GM04504 (cell line): ENCODE results near the gene CAMK1D.

Experiments used
- DNase-seq: peaks from one replicate; pipeline ENCODE4 v3.0.0-alpha.2; 2012; ENCODE audit warnings: low read depth

CAMK1D gene

DNA sequence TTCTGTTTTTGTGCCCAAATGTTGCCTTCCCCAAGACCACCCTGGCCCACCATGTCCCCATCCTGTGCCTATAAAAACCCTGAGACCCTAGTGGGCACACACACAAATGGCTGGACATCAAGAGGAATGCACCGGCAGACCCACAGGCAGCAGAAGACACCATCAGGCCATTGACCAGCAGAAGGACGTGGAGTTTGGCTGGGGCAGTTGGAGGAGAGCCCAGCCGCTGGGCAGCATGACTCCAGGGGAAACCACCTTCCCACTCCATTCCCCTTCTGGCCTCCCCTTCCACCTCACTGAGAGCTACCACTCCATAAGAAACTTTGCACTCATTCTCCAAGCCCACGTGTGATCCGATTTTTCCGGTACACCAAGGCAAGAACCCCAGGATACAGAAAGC is 309.2 kb downstream of the CAMK1D start:
- DNase-seq: no peak

GRCh38 chr10:12659706-12660105 is 310.4 kb downstream of the CAMK1D start:
- no peak for DNase-seq

GRCh38 chr10:12660812-12661211 is 311.5 kb downstream of the CAMK1D start:
- no peak for DNase-seq

DNA sequence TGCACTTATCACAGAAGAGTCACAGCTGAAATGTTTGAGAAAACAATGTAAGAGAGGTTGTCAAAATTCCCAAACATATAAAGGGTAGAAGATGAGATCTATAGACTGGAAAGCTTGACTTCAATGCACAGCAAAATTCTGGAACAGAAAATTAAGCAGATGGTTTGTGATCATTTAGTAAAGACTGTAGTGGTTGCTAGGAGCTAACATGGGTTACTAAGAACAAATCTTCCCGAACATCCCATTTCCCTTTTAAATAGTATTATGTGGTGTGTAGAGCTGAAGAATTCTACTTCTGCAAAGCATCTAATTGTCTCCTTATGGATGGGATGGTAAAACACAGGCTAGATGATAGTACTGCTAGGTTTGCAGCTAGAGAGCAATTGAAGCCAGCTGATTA is 312.3 kb downstream of the CAMK1D start:
- no peak for DNase-seq

DNA sequence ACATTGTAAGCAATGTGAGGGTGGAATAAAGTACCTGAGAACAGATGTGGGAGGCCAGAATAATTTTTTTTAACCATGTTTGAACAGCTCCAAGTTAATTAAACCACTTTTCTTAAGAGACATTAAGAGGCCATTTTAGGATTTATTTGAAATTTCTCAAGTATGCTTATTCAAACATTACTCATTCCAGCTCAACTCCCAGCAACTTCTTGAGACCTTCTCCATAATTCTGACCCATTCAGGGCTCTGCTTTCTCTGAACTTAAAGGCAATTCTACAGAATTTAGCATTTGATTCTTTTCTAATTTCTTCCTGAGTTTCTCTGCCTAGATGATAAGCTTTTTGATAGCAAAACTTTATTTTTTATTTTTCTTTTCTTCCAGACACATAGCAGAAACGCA is 314.5 kb downstream of the CAMK1D start:
- no peak for DNase-seq

DNA sequence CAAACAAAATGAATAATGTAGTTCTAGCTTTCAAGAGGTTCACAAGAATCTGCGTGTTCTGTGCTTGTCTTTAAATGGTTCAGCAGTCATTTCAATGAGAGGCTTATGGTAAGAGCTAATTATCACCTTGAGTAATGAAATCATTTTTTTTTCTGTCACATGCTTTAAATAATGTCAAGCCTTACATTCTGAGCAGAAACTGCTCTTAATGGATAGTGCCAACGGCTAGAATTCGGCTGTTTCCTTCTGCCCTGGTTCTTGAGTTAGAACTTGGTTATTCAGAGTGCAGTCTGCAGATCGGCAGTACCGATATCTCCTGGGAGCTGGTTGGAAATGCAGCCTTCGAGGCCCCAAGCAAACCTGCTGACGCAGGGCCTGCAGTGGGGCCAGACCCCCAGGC is 316.2 kb downstream of the CAMK1D start:
- DNase-seq: no peak

DNA sequence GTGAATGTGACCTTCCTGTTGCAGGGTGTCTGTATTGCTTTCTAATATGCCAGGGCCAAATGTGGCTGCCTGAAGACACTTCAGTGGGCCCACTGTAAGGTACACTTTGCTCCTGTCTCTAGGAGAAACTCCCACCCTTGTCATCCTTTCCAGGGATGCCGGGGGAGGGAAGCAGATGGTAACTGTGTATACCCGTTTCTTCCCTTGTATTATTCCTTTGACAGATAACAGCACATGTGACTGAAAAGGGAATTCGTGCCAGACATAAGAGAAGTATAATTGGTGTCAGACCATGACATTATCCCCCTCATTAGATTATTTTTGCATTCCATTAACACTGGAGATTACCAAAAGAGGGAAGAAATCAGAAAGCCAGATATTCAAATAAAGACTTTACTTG is 317.7 kb downstream of the CAMK1D start:
- no peak for DNase-seq

- no peak for DNase-seq
These were observed 319.3 kb downstream of the CAMK1D start for GRCh38 chr10:12668634-12669033.

- DNase-seq: no peak
These were observed 320.7 kb downstream of the CAMK1D start for GRCh38 chr10:12670004-12670403.

DNA sequence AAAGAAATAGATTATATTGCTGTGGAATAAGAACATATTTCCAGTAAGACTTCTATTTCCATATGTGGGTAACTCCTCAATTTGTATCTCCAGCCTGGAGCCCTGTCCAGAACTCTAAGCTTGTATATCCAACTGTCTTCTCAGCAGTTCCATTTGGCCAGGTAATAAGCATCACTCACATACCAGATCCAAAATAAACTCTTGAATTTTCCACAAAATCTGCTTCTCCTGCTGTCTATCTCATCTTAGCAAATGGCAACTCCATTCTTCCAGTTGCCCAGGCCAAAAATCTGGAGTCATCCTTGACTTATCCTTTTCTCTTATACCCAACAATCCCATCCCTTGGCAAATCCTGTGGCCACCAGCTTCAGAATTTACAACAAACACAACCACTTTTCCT is 325.8 kb downstream of the CAMK1D start:
- DNase-seq: no peak

GRCh38 chr10:12679636-12680035 is 330.3 kb downstream of the CAMK1D start:
- no peak for DNase-seq

DNA sequence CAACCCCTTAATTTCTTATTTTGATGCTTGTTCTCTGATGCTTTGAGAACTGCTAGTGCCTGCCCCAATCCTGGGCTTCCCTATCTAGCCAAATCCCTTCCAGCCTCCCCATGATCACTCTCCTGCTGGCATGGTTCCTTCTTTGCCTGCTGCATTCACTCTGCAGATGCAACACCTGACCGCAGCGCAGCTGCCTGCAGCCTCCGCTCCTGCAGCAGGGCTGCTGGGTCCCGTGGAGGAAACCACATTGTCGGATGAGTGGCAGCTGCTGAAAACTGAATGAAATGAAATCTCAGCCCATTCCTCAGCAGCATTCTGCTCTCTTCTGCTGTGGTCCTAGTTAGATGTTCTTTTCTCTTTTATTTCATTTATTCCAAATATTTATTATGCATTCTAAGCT is 331.9 kb downstream of the CAMK1D start:
- no peak for DNase-seq

DNA sequence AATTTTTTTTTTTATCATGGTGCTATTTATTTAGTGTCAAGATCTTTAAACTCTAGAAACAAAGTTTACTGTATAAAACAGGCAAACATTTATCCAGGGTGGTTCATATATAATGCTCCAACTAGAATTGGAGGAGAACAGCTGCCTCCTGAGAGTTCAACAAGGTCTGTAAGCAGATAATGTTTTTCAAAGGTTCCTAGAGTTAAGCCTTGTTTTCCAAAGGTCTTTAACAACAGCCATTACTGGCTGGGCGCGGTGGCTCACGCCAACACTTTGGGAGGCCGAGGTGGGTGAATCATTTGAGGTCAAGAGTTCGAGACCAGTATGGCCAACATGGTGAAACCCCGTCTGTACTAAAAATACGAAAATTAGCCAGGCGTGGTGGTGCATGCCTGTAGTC is 335.4 kb downstream of the CAMK1D start:
- no peak for DNase-seq

DNA sequence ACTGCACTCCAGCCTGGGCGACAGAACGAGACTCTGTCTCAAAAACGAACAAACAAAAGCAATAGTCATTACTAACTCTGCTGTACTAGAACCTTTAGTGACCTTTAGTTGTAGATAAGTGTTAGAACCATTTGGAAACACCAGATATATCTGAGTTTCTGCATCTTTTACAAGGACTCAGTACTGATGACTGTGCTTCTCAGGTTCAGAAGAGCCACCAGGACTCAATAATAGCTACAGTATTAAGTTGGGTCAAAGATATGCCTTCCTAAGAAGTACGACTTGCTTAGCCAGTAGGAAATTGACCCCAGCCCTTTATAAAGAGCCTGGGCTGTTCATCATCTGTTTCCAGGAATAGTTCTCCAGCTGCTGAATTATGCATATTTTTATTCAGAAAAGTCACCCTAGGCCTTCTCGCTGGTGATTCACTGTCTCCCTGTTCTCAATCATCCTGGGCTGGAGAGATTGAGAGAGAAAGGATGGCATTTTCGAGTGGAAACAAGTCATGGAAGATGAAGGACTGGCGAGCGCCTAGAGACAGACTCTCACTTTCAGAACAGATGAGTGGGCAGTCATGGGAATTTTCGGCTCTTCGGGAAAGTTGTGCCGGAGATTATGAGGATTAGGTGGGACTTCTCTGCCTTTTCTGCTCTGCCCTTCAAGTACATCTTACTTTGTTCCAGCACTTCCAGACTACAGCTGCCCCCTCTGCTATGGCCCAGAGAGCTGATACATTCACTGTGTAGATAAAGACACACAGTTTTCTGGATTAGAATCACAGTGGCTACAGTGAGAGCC is 336.1 kb downstream of the CAMK1D start:
- no peak for DNase-seq

- DNase-seq: no peak
These were observed 338.6 kb downstream of the CAMK1D start for GRCh38 chr10:12687996-12688395.

GRCh38 chr10:12689893-12690292 is 340.5 kb downstream of the CAMK1D start:
- no peak for DNase-seq

DNA sequence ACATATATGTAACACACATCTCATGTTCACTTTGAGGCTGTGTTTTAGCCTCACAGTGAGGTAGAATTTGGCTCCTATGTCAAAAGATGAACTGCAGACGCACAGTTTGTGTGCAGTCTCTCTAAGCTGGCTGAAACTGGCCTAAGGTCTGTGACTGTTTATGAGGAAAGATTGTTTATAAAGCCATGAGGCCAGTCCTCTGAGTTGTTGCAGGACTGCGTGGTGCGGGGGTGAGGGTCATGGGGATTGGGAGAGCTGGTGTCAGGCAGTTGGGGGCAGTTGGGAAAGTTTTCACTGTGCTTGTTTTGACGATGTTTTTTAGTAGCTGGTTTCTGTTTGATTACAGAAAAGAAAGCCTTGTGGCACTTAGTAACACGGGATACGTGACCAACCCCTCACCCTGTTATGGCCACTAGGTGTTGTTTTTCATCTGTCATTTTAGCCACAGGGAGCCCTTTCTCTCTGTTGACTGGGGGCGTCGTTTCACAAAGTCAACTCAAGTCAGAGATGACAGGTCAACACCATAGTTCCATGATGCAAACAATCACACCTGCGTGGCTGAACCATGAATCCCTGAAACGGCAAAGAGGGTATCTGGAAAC is 341.3 kb downstream of the CAMK1D start:
- no peak for DNase-seq

DNA sequence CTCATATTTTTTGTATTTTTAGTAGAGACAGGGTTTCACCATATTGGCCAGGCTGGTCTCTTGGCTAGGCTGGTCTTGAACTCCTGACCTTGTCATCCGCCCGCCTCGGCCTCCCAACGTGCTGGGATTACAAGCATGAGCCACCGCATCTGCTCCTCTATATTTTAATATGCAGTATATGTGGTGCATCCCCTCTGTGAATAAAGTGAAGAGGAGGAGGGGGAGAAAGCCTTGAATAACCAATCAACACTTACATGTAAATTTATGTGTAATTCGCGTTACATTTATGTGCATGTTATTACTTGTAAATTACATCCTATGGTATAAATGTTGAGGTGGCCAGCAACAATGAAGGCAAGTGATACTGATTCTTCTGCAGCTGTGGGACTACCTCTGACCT is 342.2 kb downstream of the CAMK1D start:
- DNase-seq: no peak

- no peak for DNase-seq
These were observed 348.4 kb downstream of the CAMK1D start for GRCh38 chr10:12697764-12698163.

DNA sequence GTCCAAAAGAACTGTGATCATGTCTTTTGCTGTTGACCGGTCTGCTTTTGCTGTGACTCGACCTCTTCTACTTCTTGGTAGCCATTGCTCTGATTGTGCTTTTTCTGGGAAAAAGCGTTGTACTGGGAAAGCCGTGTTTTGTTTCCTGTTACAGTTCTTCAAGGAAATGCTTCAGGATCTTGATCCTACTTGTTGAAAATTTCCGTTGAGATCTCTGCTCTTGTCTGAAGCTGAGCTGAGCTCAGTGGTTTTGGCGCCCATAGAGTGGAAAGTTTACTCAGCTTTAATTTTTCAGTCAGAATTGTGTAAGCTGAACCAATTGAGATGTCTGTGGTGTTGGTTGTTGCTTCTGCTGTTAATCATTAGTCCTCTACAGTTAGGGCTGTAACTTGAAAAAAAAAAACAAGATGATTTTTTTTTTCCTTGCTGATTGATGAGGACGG is 349.9 kb downstream of the CAMK1D start:
- peak; percentile 48 for DNase-seq

DNA sequence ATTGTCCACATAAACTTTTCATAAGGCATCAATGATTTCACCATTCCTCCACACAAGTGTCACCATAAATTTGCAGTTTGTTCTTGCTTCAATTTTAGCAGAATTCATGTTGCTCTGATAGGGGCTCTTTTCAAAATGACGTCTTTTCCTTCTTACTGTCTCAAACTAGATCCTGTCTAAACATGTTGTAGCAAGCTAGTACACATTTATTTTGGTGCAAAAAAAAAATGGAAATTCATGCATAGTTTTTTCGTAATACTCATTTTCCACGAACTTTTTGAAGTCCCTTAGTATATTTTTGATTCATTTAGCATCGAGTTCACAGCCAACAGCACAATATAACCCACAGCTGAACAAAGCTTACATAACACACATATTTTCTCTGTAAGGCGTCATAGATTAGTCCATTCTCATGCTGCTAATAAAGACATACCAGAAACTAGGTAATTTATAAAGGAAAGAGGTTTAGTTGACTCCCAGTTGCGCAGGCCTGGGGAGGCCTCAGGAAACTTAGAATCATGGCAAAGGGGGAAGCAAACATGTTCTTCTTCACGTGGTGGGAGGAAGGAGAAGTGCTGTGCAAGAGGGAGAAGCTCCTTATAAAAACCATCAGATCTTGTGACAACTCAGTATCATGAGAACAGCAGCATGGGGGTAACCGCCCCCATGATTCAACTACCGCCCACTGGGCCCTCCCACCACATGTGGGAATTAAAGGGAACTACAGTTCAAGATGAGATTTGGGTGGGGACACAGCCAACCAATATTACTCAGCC is 350.6 kb downstream of the CAMK1D start:
- DNase-seq: no peak

DNA sequence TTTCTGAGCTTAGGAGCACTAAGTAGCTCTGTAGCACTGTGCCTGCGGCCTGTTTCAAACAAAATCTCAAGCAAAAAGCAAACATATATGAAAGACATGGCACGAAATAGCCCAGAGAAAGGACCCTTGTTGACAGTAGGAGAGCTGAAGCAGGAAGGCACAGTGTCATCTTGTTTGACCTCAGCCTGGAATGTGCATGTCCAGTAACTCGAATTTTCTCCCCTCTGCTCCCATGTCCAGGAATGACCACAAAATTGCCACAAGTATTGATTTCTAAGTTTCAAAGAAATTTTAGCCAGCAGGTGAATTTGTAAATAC is 351.2 kb downstream of the CAMK1D start:
- no peak for DNase-seq

GRCh38 chr10:12701696-12702095 is 352.3 kb downstream of the CAMK1D start:
- no peak for DNase-seq
